OCI-LY3 (cell line): ENCODE results near the gene KDM4C.
"Not testable (repeated sequence)": the region's sequence is repeated elsewhere in the genome, so short reads cannot be mapped to it uniquely, and the experiment has no call there.

Experiments
- EZH2phosphoT487 ChIP-seq: fragments of 200-600 bp; shearing (Covaris generic); IDR thresholded peaks from 2 replicates; pipeline ENCODE4 v1.6.1; 2018; ENCODE audit warnings: antibody characterized with exemption, mixed run types, low read depth
- TF ChIP-seq, protein P1 (sequence below): fragments of 200-600, 300-600 bp; sonication (generic); IDR thresholded peaks from 2 replicates; pipeline ENCODE4 v1.5.1; 2014; ENCODE audit warnings: antibody characterized with exemption, low read length, low read depth

DNA sequence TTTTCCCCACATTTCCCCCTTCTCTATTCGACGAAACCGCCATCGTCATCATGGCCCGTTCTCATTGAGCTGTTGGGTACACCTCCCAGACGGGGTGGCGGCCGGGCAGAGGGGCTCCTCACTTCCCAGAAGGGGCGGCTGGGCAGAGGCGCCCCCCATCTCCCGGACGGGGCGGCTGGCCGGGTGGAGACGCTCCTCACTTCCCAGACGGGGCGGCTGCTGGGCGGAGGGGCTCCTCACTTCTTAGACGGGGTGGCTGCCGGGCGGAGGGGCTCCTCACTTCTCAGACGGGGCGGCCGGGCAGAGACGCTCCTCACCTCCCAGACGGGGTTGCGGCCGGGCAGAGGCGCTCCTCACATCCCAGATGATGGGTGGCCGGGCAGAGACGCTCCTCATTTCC lies 191.1 kb downstream of the KDM4C start:
- TF ChIP-seq, protein P1, sequence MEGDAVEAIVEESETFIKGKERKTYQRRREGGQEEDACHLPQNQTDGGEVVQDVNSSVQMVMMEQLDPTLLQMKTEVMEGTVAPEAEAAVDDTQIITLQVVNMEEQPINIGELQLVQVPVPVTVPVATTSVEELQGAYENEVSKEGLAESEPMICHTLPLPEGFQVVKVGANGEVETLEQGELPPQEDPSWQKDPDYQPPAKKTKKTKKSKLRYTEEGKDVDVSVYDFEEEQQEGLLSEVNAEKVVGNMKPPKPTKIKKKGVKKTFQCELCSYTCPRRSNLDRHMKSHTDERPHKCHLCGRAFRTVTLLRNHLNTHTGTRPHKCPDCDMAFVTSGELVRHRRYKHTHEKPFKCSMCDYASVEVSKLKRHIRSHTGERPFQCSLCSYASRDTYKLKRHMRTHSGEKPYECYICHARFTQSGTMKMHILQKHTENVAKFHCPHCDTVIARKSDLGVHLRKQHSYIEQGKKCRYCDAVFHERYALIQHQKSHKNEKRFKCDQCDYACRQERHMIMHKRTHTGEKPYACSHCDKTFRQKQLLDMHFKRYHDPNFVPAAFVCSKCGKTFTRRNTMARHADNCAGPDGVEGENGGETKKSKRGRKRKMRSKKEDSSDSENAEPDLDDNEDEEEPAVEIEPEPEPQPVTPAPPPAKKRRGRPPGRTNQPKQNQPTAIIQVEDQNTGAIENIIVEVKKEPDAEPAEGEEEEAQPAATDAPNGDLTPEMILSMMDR, result not testable (repeated sequence)
- TF ChIP-seq EZH2phosphoT487, result not testable (repeated sequence)
